HL-60 (cell line): ENCODE results near the gene ABCB4.

Experiments used
- CTCF ChIP-seq: IDR thresholded peaks from one replicate; pipeline ENCODE4 v1.5.1; 2011; ENCODE audit warnings: low read length, control low read depth, inconsistent platforms; ENCODE audit not compliant: insufficient read depth
- GABPA ChIP-seq: IDR thresholded peaks from 2 replicates; pipeline ENCODE4 v1.6.1; 2012; ENCODE audit warnings: low read depth

- TF ChIP-seq CTCF = no peak
- no peak for TF ChIP-seq GABPA
These were observed 41.8 kb upstream of the ABCB4 start for GRCh38 chr7:87517136-87517815.
